IMR-90 (cell line): ENCODE data around the gene CPEB2. TPM values are rescaled to one million over a fixed set of nuclear protein-coding genes. Genes with fewer than 3 reads are reported as not detected.

Source experiments
- ATAC-seq: fragments of 200-7000 bp; cut with Tn5 transposase; 2 replicates; pipeline ENCODE4 v1.9.1; 2020; ENCODE audit warnings: low read depth, mild to moderate bottlenecking, moderate library complexity
- BruUV-seq: library from RNA; stranded (reverse); fragments of 400-500 nt; replicated peaks from 2 replicates; lab custom pipeline; 2021; lab: Mats Ljungman, UMichigan
- CTCF ChIA-PET: fragments of 300-600 bp; formaldehyde crosslinking; extraction: SDS; loops from one replicate; lab custom pipeline; 2021; ENCODE audit warnings: antibody characterized with exemption; lab: Yijun Ruan, JAX
- POLR2A ChIA-PET: fragments of 300-600 bp; sonication (Branson Sonifier 250); formaldehyde crosslinking; loops from one replicate; lab custom pipeline; 2022; ENCODE audit warnings: antibody characterized with exemption; ENCODE audit not compliant: unreplicated experiment; lab: Charles Lee
- DNase-seq: peaks from one replicate; pipeline ENCODE4 v3.0.0; 2013
- H2AFZ ChIP-seq: replicated peaks from 2 replicates; pipeline ENCODE3; 2013; ENCODE audit warnings: low read length, mild to moderate bottlenecking; ENCODE audit not compliant: poor library complexity
- H2AK5ac ChIP-seq: 2 replicates; pipeline ENCODE4 v1.6.1; 2013; ENCODE audit warnings: low read depth, low read length, inconsistent platforms
- H2AK9ac ChIP-seq: replicated peaks from 2 replicates; pipeline ENCODE3; 2013; ENCODE audit warnings: mild to moderate bottlenecking, low read depth, low read length, moderate library complexity; ENCODE audit not compliant: poor library complexity
- H2BK120ac ChIP-seq: 2 replicates; pipeline ENCODE4 v1.6.1; 2013; ENCODE audit warnings: low read depth, low read length, inconsistent platforms
- H2BK15ac ChIP-seq: 3 replicates; pipeline ENCODE4 v1.6.1; 2013; ENCODE audit warnings: low read depth, low read length, inconsistent platforms
- H2BK20ac ChIP-seq: 2 replicates; pipeline ENCODE4 v1.6.1; 2013; ENCODE audit warnings: low read depth, mild to moderate bottlenecking, inconsistent platforms, low read length, moderate library complexity
- H2BK5ac ChIP-seq: 2 replicates; pipeline ENCODE4 v1.6.1; 2013; ENCODE audit warnings: mild to moderate bottlenecking, low read depth, low read length, inconsistent platforms; ENCODE audit not compliant: poor library complexity, severe bottlenecking
- H3K14ac ChIP-seq: replicated peaks from 2 replicates; pipeline ENCODE4 v1.6.1; 2013; ENCODE audit warnings: low read depth, low read length, inconsistent platforms
- H3K18ac ChIP-seq: 2 replicates; pipeline ENCODE4 v1.6.1; 2013; ENCODE audit warnings: low read depth, low read length, control low read depth
- H3K23ac ChIP-seq: 2 replicates; pipeline ENCODE4 v1.6.1; 2013; ENCODE audit warnings: low read depth, low read length, inconsistent platforms
- H3K27ac ChIP-seq: 2 replicates; pipeline ENCODE4 v1.5.1; 2013; ENCODE audit warnings: mild to moderate bottlenecking, control low read depth, low read length; ENCODE audit not compliant: insufficient read depth
- H3K27me3 ChIP-seq: 2 replicates; pipeline ENCODE4 v1.6.1; 2013; ENCODE audit warnings: low read length; ENCODE audit not compliant: control insufficient read depth, insufficient read depth
- H3K36me3 ChIP-seq: 2 replicates; pipeline ENCODE4 v1.6.1; 2013; ENCODE audit warnings: low read length, mixed read lengths; ENCODE audit not compliant: control insufficient read depth, insufficient read depth
- H3K4ac ChIP-seq: 2 replicates; pipeline ENCODE4 v1.6.1; 2013; ENCODE audit warnings: low read depth, low read length, inconsistent platforms
- H3K4me1 ChIP-seq: 2 replicates; pipeline ENCODE4 v1.6.1; 2013; ENCODE audit warnings: low read length, mixed read lengths; ENCODE audit not compliant: control insufficient read depth, insufficient read depth
- H3K4me2 ChIP-seq: 2 replicates; pipeline ENCODE4 v1.6.1; 2013; ENCODE audit warnings: low read depth, mild to moderate bottlenecking, control low read depth, low read length, moderate library complexity
- H3K4me3 ChIP-seq: 2 replicates; pipeline ENCODE4 v1.5.1; 2013; ENCODE audit warnings: low read depth, mild to moderate bottlenecking, control low read depth, low read length, moderate library complexity; ENCODE audit not compliant: insufficient read depth
- H3K56ac ChIP-seq: 2 replicates; pipeline ENCODE4 v1.6.1; 2013; ENCODE audit warnings: low read length, inconsistent platforms; ENCODE audit not compliant: insufficient read depth; ENCODE audit errors: extremely low read depth
- H3K79me1 ChIP-seq, 2 experiments: 2 replicates each; pipeline ENCODE4 v1.6.1; 2013; ENCODE audit warnings: low read length in 2 of 2, inconsistent platforms in 1 of 2, low read depth in 1 of 2
- H3K9ac ChIP-seq: 2 replicates; pipeline ENCODE4 v1.6.1; 2013; ENCODE audit warnings: low read depth, low read length, control low read depth
- H3K9me1 ChIP-seq: 2 replicates; pipeline ENCODE4 v1.6.1; 2013; ENCODE audit warnings: low read length, inconsistent platforms; ENCODE audit not compliant: insufficient read depth
- H3K9me3 ChIP-seq: 2 replicates; pipeline ENCODE4 v1.6.1; 2013; ENCODE audit warnings: low read length; ENCODE audit not compliant: control insufficient read depth, insufficient read depth
- H4K20me1 ChIP-seq: 2 replicates; pipeline ENCODE4 v1.6.1; 2013; ENCODE audit warnings: low read length, inconsistent platforms; ENCODE audit not compliant: insufficient read depth
- H4K5ac ChIP-seq: 2 replicates; pipeline ENCODE4 v1.6.1; 2013; ENCODE audit warnings: mild to moderate bottlenecking, low read depth, low read length, control low read depth
- H4K8ac ChIP-seq, 2 experiments: 2 replicates each; pipeline ENCODE4 v1.6.1; 2013; ENCODE audit warnings: low read depth in 2 of 2, low read length in 2 of 2, control low read depth in 1 of 2, inconsistent platforms in 1 of 2
- H4K91ac ChIP-seq: 2 replicates; pipeline ENCODE4 v1.6.1; 2013; ENCODE audit warnings: low read depth, low read length, inconsistent platforms; ENCODE audit not compliant: insufficient read depth
- POLR2A ChIP-seq: IDR thresholded peaks from 2 replicates; pipeline ENCODE4 v1.6.1; 2012; ENCODE audit warnings: mild to moderate bottlenecking, low read depth, low read length
- dilution Hi-C: fragments of 300-500 bp; cut with HindIII; formaldehyde crosslinking; loops from one replicate; pipeline ENCODE4 v1.14.3; 2018; ENCODE audit warnings: low sequenced_read_pairs; ENCODE audit not compliant: unreplicated experiment
- in situ Hi-C: fragments of 300-500 bp; cut with MboI; formaldehyde crosslinking; loops from 3 replicates; pipeline ENCODE4 v1.14.3; 2019; ENCODE audit warnings: low sequenced_read_pairs, inconsistent platforms, mixed read lengths
- intact Hi-C: fragments of 100-400 bp; cut with micrococcal nuclease; formaldehyde crosslinking; loops from 2 replicates; pipeline ENCODE4 v1.10.0; 2022
- polyA plus RNA-seq, 3 experiments: library from polyadenylated mRNA; depleted of rRNA; stranded (reverse); fragments of >200 nt; gene quantifications; 2 replicates each; pipeline ENCODE4 v1.2.3, GENCODE V29; 2012; ENCODE audit warnings: low replicate concordance in 1 of 3
- total RNA-seq: library from RNA; depleted of rRNA; stranded (reverse); fragments of >200 nt; gene quantifications from 2 replicates; pipeline ENCODE4 v1.2.3, GENCODE V29; 2012
- TF ChIP-seq, protein P1 (sequence below): fragments of 150-350 bp; IDR thresholded peaks from 2 replicates; pipeline ENCODE4 v1.6.1; 2016; ENCODE audit warnings: low read depth, mild to moderate bottlenecking, low read length, moderate library complexity, borderline replicate concordance

CPEB2 gene
- total and polyA plus RNA-seq, 2 of the 4 experiments (the other 2 are of a cell fraction): 10.6 to 12.0 TPM

DNA sequence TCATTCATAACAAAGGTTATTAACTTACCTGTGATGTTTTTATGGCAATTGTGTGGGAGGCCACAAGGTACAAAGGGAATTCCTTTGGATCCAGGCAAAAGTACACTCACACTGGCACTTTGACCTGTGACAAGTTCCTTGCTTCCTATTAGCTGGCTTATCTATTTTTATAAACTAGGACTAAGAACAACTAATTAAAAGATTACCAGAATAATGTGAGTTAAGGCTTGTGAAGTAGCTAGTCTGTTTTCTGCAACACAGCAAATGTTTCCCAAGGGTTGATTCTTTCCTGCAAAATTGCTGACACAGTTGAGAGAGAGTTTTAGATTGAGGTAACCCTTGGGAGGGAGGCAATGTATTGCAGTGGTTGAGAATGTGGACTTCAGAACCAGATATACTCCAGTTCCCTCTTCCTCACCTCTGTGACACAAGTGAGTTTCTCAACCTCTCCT lies 107.9 kb downstream of the CPEB2 start:
- Histone ChIP-seq H3K23ac (no peak overlapping the region), H3K27ac (no peak overlapping the region), H4K20me1 (no peaks in the 10 kb centered on the region), H3K18ac (no peak overlapping the region), H4K91ac (no peak overlapping the region), H2AFZ (no peak overlapping the region), H3K27me3 (no peaks in the 10 kb centered on the region; the same call in 1 of the 2 replicates), H2AK9ac (no peak overlapping the region), H2BK15ac (no peak overlapping the region), H2AK5ac (no peak overlapping the region), H3K4me2 (no peak overlapping the region), H3K79me1 (no peaks in the 10 kb centered on the region), H3K36me3 (no peaks in the 10 kb centered on the region), H4K8ac (no peak overlapping the region), H3K56ac (no peak overlapping the region), H2BK120ac (no peak overlapping the region), H3K9me1 (no peaks in the 10 kb centered on the region), H3K9ac (no peak overlapping the region), H2BK5ac (no peak overlapping the region), H2BK20ac (no peak overlapping the region), H3K14ac (no peak overlapping the region), H3K4me3 (no peak overlapping the region), H3K4ac (no peak overlapping the region), H4K5ac (no peak overlapping the region), H3K9me3 (no peaks in the 10 kb centered on the region), H3K4me1 (no peaks in the 10 kb centered on the region)
- DNase-seq: no peak
- in situ Hi-C loops: no loop called here
- BruUV-seq: no TSS peak
- dilution Hi-C loops: no loop called here
- intact Hi-C loops: no loop called here
- no peak for ATAC-seq
- TF ChIP-seq, protein P1, sequence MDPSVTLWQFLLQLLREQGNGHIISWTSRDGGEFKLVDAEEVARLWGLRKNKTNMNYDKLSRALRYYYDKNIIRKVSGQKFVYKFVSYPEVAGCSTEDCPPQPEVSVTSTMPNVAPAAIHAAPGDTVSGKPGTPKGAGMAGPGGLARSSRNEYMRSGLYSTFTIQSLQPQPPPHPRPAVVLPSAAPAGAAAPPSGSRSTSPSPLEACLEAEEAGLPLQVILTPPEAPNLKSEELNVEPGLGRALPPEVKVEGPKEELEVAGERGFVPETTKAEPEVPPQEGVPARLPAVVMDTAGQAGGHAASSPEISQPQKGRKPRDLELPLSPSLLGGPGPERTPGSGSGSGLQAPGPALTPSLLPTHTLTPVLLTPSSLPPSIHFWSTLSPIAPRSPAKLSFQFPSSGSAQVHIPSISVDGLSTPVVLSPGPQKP: no peak
- TF ChIP-seq POLR2A: no peak
- ChIA-PET POLR2A (interaction anchor here (0.5 kb wide), 1 partner anchor 26 kb away, joined by 3 read pairs; no protein-coding TSS in a partner anchor), CTCF (interaction anchor here (0.6 kb wide), 1 partner anchor 113 kb away, joined by 7 read pairs; no protein-coding TSS in a partner anchor)
